Measurements from ENCODE around the gene MCTP1. TPM values are rescaled to one million over a fixed set of nuclear protein-coding genes. Genes with fewer than 3 reads are reported as not detected.

MCTP1 gene
- total RNA-seq, 1 donor from 2014 or later, result 12.8 TPM

DNA sequence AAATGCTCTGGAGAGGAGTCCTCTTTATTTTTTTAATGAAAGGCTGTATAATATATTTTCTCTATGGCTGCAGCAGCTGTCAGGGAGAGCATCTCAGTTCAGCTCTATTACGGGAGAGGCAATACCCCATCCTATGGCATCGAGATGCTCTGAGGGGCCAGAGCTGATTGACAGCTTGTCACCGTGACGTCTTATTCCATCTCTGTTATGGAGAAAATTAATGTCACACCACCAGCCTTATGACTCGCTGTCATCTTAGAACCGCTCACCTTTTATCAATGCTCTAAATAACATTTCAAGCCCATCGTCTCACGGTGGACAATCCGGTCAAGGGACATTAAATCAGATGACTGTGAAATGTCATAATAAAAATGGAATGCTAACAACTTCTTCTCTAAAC is 392.9 kb downstream of the MCTP1 start:
- Histone ChIP-seq H3K4me3 (no peak overlapping the region), H3K9me3 (no peaks in the 10 kb centered on the region), H3K36me3 (no peaks in the 10 kb centered on the region), H3K27ac (no peak overlapping the region), H3K4me1 (no peaks in the 10 kb centered on the region), H3K27me3 (no peaks in the 10 kb centered on the region)
- intact Hi-C loops (cut with DNase I), result no loop called here
- TF ChIP-seq, protein P1, sequence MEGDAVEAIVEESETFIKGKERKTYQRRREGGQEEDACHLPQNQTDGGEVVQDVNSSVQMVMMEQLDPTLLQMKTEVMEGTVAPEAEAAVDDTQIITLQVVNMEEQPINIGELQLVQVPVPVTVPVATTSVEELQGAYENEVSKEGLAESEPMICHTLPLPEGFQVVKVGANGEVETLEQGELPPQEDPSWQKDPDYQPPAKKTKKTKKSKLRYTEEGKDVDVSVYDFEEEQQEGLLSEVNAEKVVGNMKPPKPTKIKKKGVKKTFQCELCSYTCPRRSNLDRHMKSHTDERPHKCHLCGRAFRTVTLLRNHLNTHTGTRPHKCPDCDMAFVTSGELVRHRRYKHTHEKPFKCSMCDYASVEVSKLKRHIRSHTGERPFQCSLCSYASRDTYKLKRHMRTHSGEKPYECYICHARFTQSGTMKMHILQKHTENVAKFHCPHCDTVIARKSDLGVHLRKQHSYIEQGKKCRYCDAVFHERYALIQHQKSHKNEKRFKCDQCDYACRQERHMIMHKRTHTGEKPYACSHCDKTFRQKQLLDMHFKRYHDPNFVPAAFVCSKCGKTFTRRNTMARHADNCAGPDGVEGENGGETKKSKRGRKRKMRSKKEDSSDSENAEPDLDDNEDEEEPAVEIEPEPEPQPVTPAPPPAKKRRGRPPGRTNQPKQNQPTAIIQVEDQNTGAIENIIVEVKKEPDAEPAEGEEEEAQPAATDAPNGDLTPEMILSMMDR (IDR thresholded peaks at IDR 0.05), result no peak
- no peak for TF ChIP-seq POLR2A (IDR thresholded peaks at IDR 0.05)
- TF ChIP-seq POLR2AphosphoS5 (IDR thresholded peaks at IDR 0.05; ENCODE audit: insufficient read depth in 1 of 2, low read depth in 1 of 2), result no peak
- DNase-seq (ENCODE audit: extremely low spot score in 2 of 2), result no peak

DNA sequence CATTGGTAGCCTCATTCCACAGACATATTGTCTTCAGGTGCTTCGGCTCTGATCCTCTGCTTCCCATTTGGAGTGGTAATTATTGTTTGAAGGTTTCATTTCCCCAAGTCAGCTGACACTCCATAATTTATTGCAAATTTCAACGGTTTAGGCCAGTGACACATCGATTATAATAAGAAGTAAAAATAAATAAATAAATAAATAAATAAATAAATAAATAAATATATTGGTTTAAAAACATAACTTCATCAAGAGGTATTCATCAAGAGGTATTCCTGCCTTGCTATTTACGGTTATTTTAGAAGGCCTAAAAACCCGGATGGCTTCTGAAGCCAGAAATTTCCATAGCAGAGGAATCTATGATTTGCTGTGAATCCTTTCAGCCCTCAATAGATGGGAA is 393.3 kb downstream of the MCTP1 start:
- intact Hi-C loops (cut with DNase I), result no loop called here

DNA sequence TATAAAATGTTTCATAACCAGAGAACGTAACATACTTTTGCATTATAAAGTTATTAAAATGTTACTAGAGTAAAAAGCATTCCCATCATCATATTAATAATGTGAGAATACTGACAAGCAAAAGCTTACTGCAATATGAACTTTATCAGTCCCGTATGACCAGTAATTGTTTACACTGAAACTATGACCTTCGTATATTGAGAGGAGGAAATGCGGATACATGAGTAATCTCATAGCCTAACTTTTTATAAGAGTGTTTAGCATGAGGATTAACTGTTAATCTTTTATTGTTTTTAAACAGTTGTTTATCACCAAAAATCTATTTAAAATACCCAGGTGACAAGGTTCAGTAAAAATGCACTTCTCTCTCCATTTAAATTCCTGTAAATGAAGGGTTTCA is 394.0 kb downstream of the MCTP1 start:
- Histone ChIP-seq H3K4me1 (no peaks in the 10 kb centered on the region), H3K27ac (no peak overlapping the region), H3K36me3 (no peaks in the 10 kb centered on the region), H3K4me3 (no peak overlapping the region), H3K27me3 (no peaks in the 10 kb centered on the region), H3K9me3 (no peaks in the 10 kb centered on the region)
- intact Hi-C loops (cut with DNase I), result no loop called here
- no peak for DNase-seq (ENCODE audit: extremely low spot score in 2 of 2)
- TF ChIP-seq POLR2AphosphoS5 (IDR thresholded peaks at IDR 0.05; ENCODE audit: insufficient read depth in 1 of 2, low read depth in 1 of 2) (no peak), POLR2A (IDR thresholded peaks at IDR 0.05) (no peak)
- TF ChIP-seq, protein P1 (IDR thresholded peaks at IDR 0.05), result no peak

More for the DNA sequence above, 393.3 kb downstream of the MCTP1 start:
- Histone ChIP-seq H3K27me3 (no peaks in the 10 kb centered on the region), H3K4me3 (no peak overlapping the region), H3K9me3 (no peaks in the 10 kb centered on the region), H3K36me3 (no peaks in the 10 kb centered on the region), H3K27ac (no peak overlapping the region), H3K4me1 (no peaks in the 10 kb centered on the region)
- no peak for DNase-seq (ENCODE audit: extremely low spot score in 2 of 2)
- TF ChIP-seq, protein P1 (IDR thresholded peaks at IDR 0.05), result no peak
- no peak for TF ChIP-seq POLR2AphosphoS5 (IDR thresholded peaks at IDR 0.05; ENCODE audit: insufficient read depth in 1 of 2, low read depth in 1 of 2)
- TF ChIP-seq POLR2A (IDR thresholded peaks at IDR 0.05), result no peak

DNA sequence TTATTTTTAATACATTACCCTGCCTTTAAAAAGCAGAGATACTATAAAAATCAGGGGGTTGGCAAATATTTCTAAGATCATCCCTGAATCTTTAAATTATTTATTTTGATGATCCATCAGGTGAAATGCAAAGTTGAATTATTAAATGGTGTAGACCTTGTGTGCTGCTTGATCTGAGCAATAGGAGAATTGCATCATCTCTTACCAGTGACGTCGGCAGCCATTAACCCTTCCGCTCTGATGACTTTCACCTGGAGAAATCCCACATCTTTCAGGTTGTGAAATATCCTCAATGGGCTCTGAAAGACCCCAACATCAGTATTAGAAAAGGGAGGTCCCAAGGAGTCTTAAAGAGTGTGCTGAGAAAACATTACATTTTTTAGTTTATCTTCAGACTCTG is 396.2 kb downstream of the MCTP1 start:
- H3K4me3 ChIP-seq, result no peak overlapping the region
- DNase-seq (ENCODE audit: extremely low spot score in 2 of 2), result no peak
- H3K4me1 ChIP-seq, result no peaks in the 10 kb centered on the region
- intact Hi-C loops (cut with DNase I), result no loop called here
- no peak overlapping the region for H3K27ac ChIP-seq
- no peaks in the 10 kb centered on the region for H3K27me3 ChIP-seq
- H3K36me3 ChIP-seq, result no peaks in the 10 kb centered on the region
- TF ChIP-seq POLR2AphosphoS5 (IDR thresholded peaks at IDR 0.05; ENCODE audit: insufficient read depth in 1 of 2, low read depth in 1 of 2) (no peak), POLR2A (IDR thresholded peaks at IDR 0.05) (no peak)
- TF ChIP-seq, protein P1 (IDR thresholded peaks at IDR 0.05), result no peak
- no peaks in the 10 kb centered on the region for H3K9me3 ChIP-seq

DNA sequence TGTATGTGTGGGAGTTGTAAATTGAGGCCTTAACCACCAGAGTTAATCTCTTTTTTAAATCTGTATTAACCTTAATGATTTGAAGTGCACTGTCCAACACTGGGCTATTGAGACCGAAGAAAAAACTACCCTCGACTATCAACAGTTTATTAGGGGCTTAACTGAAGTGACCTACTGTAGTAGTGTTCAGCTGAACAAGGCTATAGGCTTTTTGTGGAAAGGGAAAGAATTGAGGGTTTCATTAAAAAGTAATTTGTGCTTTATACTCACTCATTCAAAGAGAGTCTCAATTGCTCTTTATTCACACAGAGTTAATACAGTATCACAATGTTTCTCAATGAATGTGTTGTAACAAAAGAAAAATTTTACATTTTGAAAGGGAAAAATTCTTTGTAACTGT is 399.0 kb downstream of the MCTP1 start:
- Histone ChIP-seq H3K9me3 (no peaks in the 10 kb centered on the region), H3K27ac (no peak overlapping the region), H3K4me1 (no peaks in the 10 kb centered on the region), H3K4me3 (no peak overlapping the region), H3K36me3 (no peaks in the 10 kb centered on the region), H3K27me3 (no peaks in the 10 kb centered on the region)
- TF ChIP-seq POLR2AphosphoS5 (IDR thresholded peaks at IDR 0.05; ENCODE audit: insufficient read depth in 1 of 2, low read depth in 1 of 2), result no peak
- TF ChIP-seq, protein P1 (IDR thresholded peaks at IDR 0.05), result no peak
- TF ChIP-seq POLR2A (IDR thresholded peaks at IDR 0.05), result no peak
- no peak for DNase-seq (ENCODE audit: extremely low spot score in 2 of 2)
- intact Hi-C loops (cut with DNase I), result no loop called here

Data from vagina (tissue), 2 donors.